K562 (cell line): Measurements from ENCODE around the gene EEF2K. TPM values are rescaled to one million over a fixed set of nuclear protein-coding genes. Genes with fewer than 3 reads are reported as not detected.
A peak's percentile ranks its signal among the peaks of the same experiment; 100 is the strongest.

ENCODE experiments used
- ATAC-seq: fragments of 200-7000 bp; cut with Tn5 transposase; 3 replicates; pipeline ENCODE4 v1.9.1; 2020; ENCODE audit warnings: moderate library complexity
- BruUV-seq: library from RNA; stranded (reverse); fragments of 400-500 nt; replicated peaks from 2 replicates; lab custom pipeline; 2021; lab: Mats Ljungman, UMichigan
- CTCF ChIA-PET: fragments of 300-600 bp; formaldehyde crosslinking; extraction: SDS; loops from one replicate; lab custom pipeline; 2021; ENCODE audit warnings: low intra/inter-chr PET ratio; lab: Yijun Ruan, JAX
- POLR2A ChIA-PET: fragments of 300-600, 350-650 bp; sonication (Branson Sonifier 250); formaldehyde crosslinking; extraction: SDS; loops from one replicate; lab custom pipeline; 2021; ENCODE audit warnings: antibody characterized with exemption, inconsistent platforms; lab: Yijun Ruan, JAX
- DNase-seq, 4 experiments: peaks; one replicate each; pipeline versions ENCODE4 v3.0.0 to v3.0.0-alpha.2; 2011 to 2018; ENCODE audit warnings: low spot score in 3 of 4, mixed read lengths in 3 of 4; ENCODE audit errors: extremely low read depth in 1 of 4
- FAIRE-seq: peaks from 2 replicates; lab custom pipeline; 2011; peaks lifted over from hg19 to GRCh38; lab: Jason Lieb, UNC
- H2AFZ ChIP-seq: 2 replicates; pipeline ENCODE4 v1.6.0; 2011; ENCODE audit warnings: low read depth, low read length, control low read depth, inconsistent platforms
- H3K27ac ChIP-seq: fragments of 200-600 bp; 3 replicates; pipeline ENCODE4 v1.8.0; 2011; ENCODE audit warnings: low read depth, mild to moderate bottlenecking, control low read depth, inconsistent platforms, low read length, moderate library complexity, mixed read lengths; ENCODE audit errors: extremely low read depth
- H3K27me3 ChIP-seq, 2 experiments: fragments of 300-600 bp in 1 of 2; 2 replicates in 1 of 2; 3 replicates in 1 of 2; pipeline versions ENCODE4 v1.6.0 to v1.8.0; 2011; ENCODE audit warnings: inconsistent platforms in 2 of 2, low read length in 2 of 2, mild to moderate bottlenecking in 1 of 2, mixed read lengths in 1 of 2, moderate library complexity in 1 of 2; ENCODE audit not compliant: control insufficient read depth in 2 of 2, insufficient read depth in 2 of 2
- H3K36me3 ChIP-seq: fragments of 300-600 bp; 3 replicates; pipeline ENCODE4 v1.8.0; 2011; ENCODE audit warnings: mild to moderate bottlenecking, low read length, inconsistent platforms; ENCODE audit not compliant: control insufficient read depth, insufficient read depth
- H3K4me1 ChIP-seq, 2 experiments: fragments of 200-600 bp in 1 of 2; replicated peaks in 1 of 2; 2 replicates in 1 of 2; 3 replicates in 1 of 2; pipeline versions ENCODE4 v1.5.1 to v1.8.0; 2011; ENCODE audit warnings: inconsistent platforms in 2 of 2, low read length in 2 of 2, mild to moderate bottlenecking in 1 of 2, mixed read lengths in 1 of 2, moderate library complexity in 1 of 2; ENCODE audit not compliant: control insufficient read depth in 2 of 2, insufficient read depth in 2 of 2
- H3K4me2 ChIP-seq: 2 replicates; pipeline ENCODE4 v1.6.1; 2011; ENCODE audit warnings: low read length, control low read depth, inconsistent platforms, mixed read lengths; ENCODE audit not compliant: insufficient read depth
- H3K4me3 ChIP-seq: fragments of 200-600 bp; sonication (generic), shearing (Covaris generic); 2 replicates; pipeline ENCODE4 v1.5.1; 2016; ENCODE audit warnings: control low read depth, inconsistent platforms
- H3K79me2 ChIP-seq: fragments of 200-600 bp; 3 replicates; pipeline ENCODE4 v1.8.0; 2011; ENCODE audit warnings: low read length, inconsistent platforms; ENCODE audit not compliant: control insufficient read depth, insufficient read depth
- H3K9ac ChIP-seq, 2 experiments: 2 replicates each; pipeline versions ENCODE4 v1.6.0 to v1.6.1; 2011; ENCODE audit warnings: low read depth in 2 of 2, low read length in 2 of 2, control low read depth in 1 of 2, inconsistent platforms in 1 of 2, mild to moderate bottlenecking in 1 of 2, mixed read lengths in 1 of 2; ENCODE audit not compliant: insufficient read depth in 1 of 2
- H3K9me1 ChIP-seq: one replicate; pipeline ENCODE4 v1.6.0; 2011; ENCODE audit warnings: inconsistent platforms, mild to moderate bottlenecking, low read length, moderate library complexity; ENCODE audit not compliant: control insufficient read depth, insufficient read depth
- H3K9me3 ChIP-seq: replicated peaks from 2 replicates; pipeline ENCODE4 v1.5.1; 2011; ENCODE audit warnings: low read depth, low read length, inconsistent platforms; ENCODE audit not compliant: control insufficient read depth, insufficient read depth
- H4K20me1 ChIP-seq: replicated peaks from 2 replicates; pipeline ENCODE4 v1.6.1; 2011; ENCODE audit warnings: low read length, inconsistent platforms, mixed read lengths; ENCODE audit not compliant: control insufficient read depth, insufficient read depth
- ARID1B ChIP-seq: fragments of 450-650 bp; IDR thresholded peaks from 2 replicates; pipeline ENCODE4 v1.6.1; 2016; ENCODE audit warnings: antibody characterized with exemption, mild to moderate bottlenecking, inconsistent platforms
- CBX3 ChIP-seq, 2 experiments: IDR thresholded peaks; 1 replicate in 1 of 2; 2 replicates in 1 of 2; pipeline ENCODE4 v1.6.1; 2012; ENCODE audit warnings: inconsistent platforms in 2 of 2, low read length in 2 of 2, borderline replicate concordance in 1 of 2, control low read depth in 1 of 2
- EGR1 ChIP-seq: fragments of 450-650 bp; conservative IDR thresholded peaks from 2 replicates; pipeline ENCODE4 v1.6.1; 2017; ENCODE audit warnings: mild to moderate bottlenecking
- FOXK1 ChIP-seq: sonication (generic); formaldehyde crosslinking; IDR thresholded peaks from 2 replicates; pipeline ENCODE4 v1.8.0; 2022; ENCODE audit warnings: missing genetic modification reagents, mild to moderate bottlenecking, borderline replicate concordance
- HNRNPLL ChIP-seq: fragments of 200-400 bp; formaldehyde crosslinking; IDR thresholded peaks from 2 replicates; pipeline ENCODE4 v1.6.1; 2017; ENCODE audit warnings: low read length, low read depth, mild to moderate bottlenecking; ENCODE audit not compliant: poor library complexity, severe bottlenecking
- HNRNPUL1 ChIP-seq: fragments of 200-400 bp; formaldehyde crosslinking; IDR thresholded peaks from 2 replicates; pipeline ENCODE4 v1.6.1; 2017; ENCODE audit warnings: low read length
- KDM1A ChIP-seq, 2 experiments: fragments of 450-650 bp; IDR thresholded peaks; 2 replicates each; pipeline ENCODE4 v1.6.1; 2016; ENCODE audit warnings: mild to moderate bottlenecking in 2 of 2
- KDM5B ChIP-seq: fragments of 200-600 bp; sonication (generic); IDR thresholded peaks from 2 replicates; pipeline ENCODE4 v1.6.1; 2012; ENCODE audit warnings: low read depth, mild to moderate bottlenecking, moderate library complexity, low read length, control low read depth, inconsistent platforms; ENCODE audit not compliant: insufficient replicate concordance
- KLF1 ChIP-seq: fragments of 450-650 bp; IDR thresholded peaks from 2 replicates; pipeline ENCODE4 v1.6.1; 2016; ENCODE audit warnings: missing genetic modification characterization, missing compliant biosample characterization
- L3MBTL2 ChIP-seq: fragments of 450-650 bp; IDR thresholded peaks from 2 replicates; pipeline ENCODE4 v1.6.1; 2016; ENCODE audit warnings: mild to moderate bottlenecking, moderate library complexity
- PCBP2 ChIP-seq: fragments of 200-400 bp; formaldehyde crosslinking; IDR thresholded peaks from 2 replicates; pipeline ENCODE4 v1.6.1; 2018; ENCODE audit warnings: low read length, low read depth, mild to moderate bottlenecking, moderate library complexity; ENCODE audit not compliant: poor library complexity, severe bottlenecking
- RCOR1 ChIP-seq, 2 experiments: IDR thresholded peaks; 2 replicates each; pipeline ENCODE4 v1.6.1; 2012; ENCODE audit warnings: low read depth in 2 of 2, low read length in 2 of 2, borderline replicate concordance in 1 of 2, improper control_type of control experiment in 1 of 2
- RFX5 ChIP-seq: IDR thresholded peaks from 2 replicates; pipeline ENCODE4 v1.6.1; 2011; ENCODE audit warnings: low read depth, mild to moderate bottlenecking, improper control_type of control experiment, low read length
- SMARCA5 ChIP-seq: fragments of 450-650 bp; IDR thresholded peaks from 2 replicates; pipeline ENCODE4 v1.6.1; 2016
- SMARCC2 ChIP-seq: fragments of 450-650 bp; IDR thresholded peaks from 2 replicates; pipeline ENCODE4 v1.6.1; 2017; ENCODE audit warnings: antibody characterized with exemption, moderate library complexity, mild to moderate bottlenecking, low read depth
- SMARCE1 ChIP-seq: fragments of 450-650 bp; IDR thresholded peaks from 2 replicates; pipeline ENCODE4 v1.7.1; 2016; ENCODE audit warnings: mild to moderate bottlenecking
- TAF1 ChIP-seq: IDR thresholded peaks from 2 replicates; pipeline ENCODE4 v1.6.1; 2011; ENCODE audit warnings: mild to moderate bottlenecking, low read length, moderate library complexity; ENCODE audit not compliant: insufficient read depth, control insufficient read depth, severe bottlenecking; ENCODE audit errors: extremely low read depth
- ZBED1 ChIP-seq: IDR thresholded peaks from 2 replicates; pipeline ENCODE4 v1.6.1; 2014
- ZBTB8A ChIP-seq: fragments of 450-650 bp; IDR thresholded peaks from 2 replicates; pipeline ENCODE4 v1.6.1; 2018; ENCODE audit warnings: mild to moderate bottlenecking, moderate library complexity; ENCODE audit not compliant: partially characterized antibody
- ZC3H4 ChIP-seq: sonication (generic); formaldehyde crosslinking; IDR thresholded peaks from 2 replicates; pipeline ENCODE4 v1.9.0; 2021; ENCODE audit warnings: missing genetic modification reagents, borderline replicate concordance
- ZNF263 ChIP-seq: sonication (generic); formaldehyde crosslinking; IDR thresholded peaks from 2 replicates; pipeline ENCODE4 v1.8.0; 2022; ENCODE audit warnings: mild to moderate bottlenecking, missing genetic modification reagents, borderline replicate concordance
- ZNF507 ChIP-seq: conservative IDR thresholded peaks from 2 replicates; pipeline ENCODE4 v1.6.1; 2017; ENCODE audit warnings: missing genetic modification characterization, missing compliant biosample characterization
- ZNF764 ChIP-seq: fragments of 250-450 bp; sonication (Bioruptor Pico); IDR thresholded peaks from 2 replicates; pipeline ENCODE4 v1.4.0; 2020; ENCODE audit warnings: low read depth, mild to moderate bottlenecking, moderate library complexity
- ZSCAN29 ChIP-seq: fragments of 450-650 bp; IDR thresholded peaks from 2 replicates; pipeline ENCODE4 v1.6.1; 2017
- WGBS: fragments of 100-300 bp; shearing (Covaris generic); methylation state at CpG from one replicate; pipeline ENCODE4 v1.1.6; 2016; ENCODE audit warnings: low coverage, mixed read lengths; ENCODE audit not compliant: insufficient coverage; ENCODE audit errors: missing lambda C conversion rate; 5-methylcytosine and 5-hydroxymethylcytosine counted together
- in situ Hi-C: fragments of 300-500 bp; cut with MboI; formaldehyde crosslinking; loops from 4 replicates; pipeline ENCODE4 v1.15.0; 2018; ENCODE audit warnings: inconsistent platforms, mixed read lengths
- intact Hi-C: fragments of 100-400 bp; cut with micrococcal nuclease; formaldehyde crosslinking; loops from 2 replicates; pipeline ENCODE4 v1.14.2; 2022
- polyA plus RNA-seq, 8 experiments: library from polyadenylated mRNA; depleted of rRNA in 4 of 8; stranded (reverse) in 5 of 8; unstranded in 3 of 8; fragments of >200 nt; fragmentation: Nextera tagmentation in 2 of 8; fragmentation: Illumina TruSeq in 1 of 8; extraction: Ambion mirVana in 2 of 8; extraction: Trizol in 1 of 8; gene quantifications; 2 replicates each; pipeline versions ENCODE4 v1.2.1 to v1.2.3, GENCODE V29; 2011 to 2014; ENCODE audit warnings: inconsistent platforms in 1 of 8, missing spikeins in 1 of 8
- total RNA-seq, 7 experiments: library from RNA; depleted of rRNA in 6 of 7; stranded (reverse); fragments of >200 nt in 6 of 7; fragmentation: Illumina TruSeq in 2 of 7; extraction: Trizol in 2 of 7; gene quantifications; 2 replicates each; pipeline versions ENCODE4 v1.2.1 to v1.2.3, GENCODE V29; 2011 to 2021; ENCODE audit warnings: low replicate concordance in 1 of 7

Gene EEF2K
- total and polyA plus RNA-seq, 9 of the 15 experiments (the other 6 are each of a cell fraction or from before 2014, with no cell fraction given) = 3.0 to 35.2 (median 12.2) TPM

- H3K79me2 ChIP-seq = peaks cover 59% of the 10 kb centered on the region
- peak in 1 of 2 experiments; percentile 57; a peak in 2 of 4 replicates for TF ChIP-seq RCOR1 (IDR thresholded peaks at IDR 0.05; ENCODE audit: borderline replicate concordance in 1 of 2, low read depth in 2 of 2, low read length in 2 of 2)
- no peak for TF ChIP-seq ZNF764 (CRISPR knock-in tag)
- TF ChIP-seq SMARCA5 = peak; percentile 74; the same call in 1 of the 2 replicates
- peak; percentile 25; the same call in 1 of the 2 replicates for TF ChIP-seq SMARCE1
- no peak for TF ChIP-seq ZNF263 (CRISPR knock-in tag)
- no peak for TF ChIP-seq HNRNPUL1
- no peak for TF ChIP-seq SMARCC2
- peak; percentile 7 for TF ChIP-seq KDM5B
- TF ChIP-seq KLF1 (tag) = no peak
- TF ChIP-seq TAF1 = peak; percentile 5
- no peak for TF ChIP-seq L3MBTL2
- TF ChIP-seq ZBTB8A = no peak
- TF ChIP-seq ZSCAN29 = peak; percentile 99
- 0 out of 2 replicates have a peak, but pooled peaks have one; percentile 21 for TF ChIP-seq ZNF507
- no peak for TF ChIP-seq ZC3H4 (CRISPR knock-in tag)
- peak; percentile 31 for TF ChIP-seq EGR1
- no peak for TF ChIP-seq PCBP2
- TF ChIP-seq FOXK1 (CRISPR knock-in tag) = no peak
- TF ChIP-seq ZBED1 = 0 out of 2 replicates have a peak, but pooled peaks have one; percentile 17
- TF ChIP-seq KDM1A (IDR thresholded peaks at IDR 0.05) = peak; percentile 79 to 90
- TF ChIP-seq ARID1B = 0 out of 2 replicates have a peak, but pooled peaks have one; percentile 19
- TF ChIP-seq HNRNPLL = peak; percentile 12
- TF ChIP-seq CBX3 (IDR thresholded peaks at IDR 0.05; ENCODE audit: borderline replicate concordance in 1 of 2, low read length in 2 of 2) = peak in 1 of 2 experiments; percentile 63; a peak in 1 of 3 replicates
- no peak for TF ChIP-seq RFX5
Measured at GRCh38 chr16:22206842-22207714, 1.0 kb downstream of the EEF2K start.

More at GRCh38 chr16:22206842-22207714, 1.0 kb downstream of the EEF2K start:
- Histone ChIP-seq H3K4me1 (peaks cover 13 to 24% of the 10 kb centered on the region in 2 experiments; a peak in 4 of 5 replicates), H3K4me3 (peak overlapping the region; percentile 94), H3K9ac (peak overlapping the region; percentile 66 to 96), H2AFZ (peak overlapping the region; percentile 90), H3K9me3 (peaks cover 5% of the 10 kb centered on the region), H3K27ac (peak overlapping the region; percentile 70), H3K36me3 (peaks cover 27% of the 10 kb centered on the region), H3K9me1 (no peaks in the 10 kb centered on the region), H4K20me1 (no peaks in the 10 kb centered on the region), H3K27me3 (no peaks in the 10 kb centered on the region), H3K4me2 (peak overlapping the region; percentile 87)
- peak; percentile 27 for ATAC-seq
- BruUV-seq = no TSS peak
- 3% methylated on average over 23 of the region's 35 CpGs for WGBS
- in situ Hi-C loops = loop anchor here (5.0 kb wide), 1 partner anchor 90 kb away; the partner anchor contains the start of gene POLR3E
- peak; percentile 58 to 70 (median 61) for DNase-seq
- POLR2A ChIA-PET = interaction anchor here (0.6 to 2.9 kb wide), 5 partner anchors 9 to 90 kb away, joined by 3 to 18 read pairs (median 4); partner anchors contain the start of gene POLR3E
- intact Hi-C loops = loop anchor here (1.0 kb wide), 1 partner anchor 90 kb away; the partner anchor contains the start of gene POLR3E
- FAIRE-seq = no peak
- CTCF ChIA-PET = interaction anchor here (3.3 kb wide), 1 partner anchor 91 kb away, joined by 30 read pairs; the partner anchor contains the start of gene POLR3E
